HG02588 (cell line): Measurements from ENCODE around the gene ZDHHC24.

Experiments used
- ATAC-seq: cut with Tn5 transposase; IDR thresholded peaks from one replicate; pipeline ENCODE4 v1.9.1; 2021; ENCODE audit warnings: mild to moderate bottlenecking, moderate library complexity; ENCODE audit not compliant: unreplicated experiment

Gene ZDHHC24

GRCh38 chr11:66475349-66476172, 70.3 kb downstream of the ZDHHC24 start:
- no peak for ATAC-seq

GRCh38 chr11:66473608-66474515, 72.0 kb downstream of the ZDHHC24 start:
- no peak for ATAC-seq

GRCh38 chr11:66473167-66473566, 72.7 kb downstream of the ZDHHC24 start:
- no peak for ATAC-seq

GRCh38 chr11:66472054-66472453, 73.8 kb downstream of the ZDHHC24 start:
- no peak for ATAC-seq

GRCh38 chr11:66471142-66471541, 74.7 kb downstream of the ZDHHC24 start:
- ATAC-seq: no peak
